ENCODE data around the gene TMEM44.

The TMEM44 gene

GRCh38 chr3:194569252-194569651 is 64.0 kb downstream of the TMEM44 start:
- in situ Hi-C loops (cut with HindIII; ENCODE audit: low sequenced_read_pairs) = no loop called here
- no peak for DNase-seq (ENCODE audit: low read depth)
- H3K4me3 ChIP-seq (ENCODE audit: low read depth, low read length) = no peak overlapping the region
- TF ChIP-seq CTCF (IDR thresholded peaks at IDR 0.05; ENCODE audit: low read depth, low read length, missing control alignments) = no peak

GRCh38 chr3:194565597-194566190 is 67.5 kb downstream of the TMEM44 start:
- in situ Hi-C loops (cut with HindIII; ENCODE audit: low sequenced_read_pairs) = no loop called here
- DNase-seq (ENCODE audit: low read depth) = peak; percentile 46
- no peak overlapping the region for H3K4me3 ChIP-seq (ENCODE audit: low read depth, low read length)
- no peak for TF ChIP-seq CTCF (IDR thresholded peaks at IDR 0.05; ENCODE audit: low read depth, low read length, missing control alignments)

GRCh38 chr3:194562986-194563385 is 70.2 kb downstream of the TMEM44 start:
- in situ Hi-C loops (cut with HindIII; ENCODE audit: low sequenced_read_pairs) = no loop called here

GRCh38 chr3:194561306-194561974 is 71.8 kb downstream of the TMEM44 start:
- in situ Hi-C loops (cut with HindIII; ENCODE audit: low sequenced_read_pairs) = no loop called here
- no peak for TF ChIP-seq CTCF (IDR thresholded peaks at IDR 0.05; ENCODE audit: low read depth, low read length, missing control alignments)
- DNase-seq (ENCODE audit: low read depth) = no peak
- H3K4me3 ChIP-seq (ENCODE audit: low read depth, low read length) = no peak overlapping the region

More at GRCh38 chr3:194562986-194563385, 70.2 kb downstream of the TMEM44 start:
- no peak for TF ChIP-seq CTCF (IDR thresholded peaks at IDR 0.05; ENCODE audit: low read depth, low read length, missing control alignments)
- no peak for DNase-seq (ENCODE audit: low read depth)
- H3K4me3 ChIP-seq (ENCODE audit: low read depth, low read length) = no peak overlapping the region

GRCh38 chr3:194560047-194560446 is 73.2 kb downstream of the TMEM44 start:
- no peak for TF ChIP-seq CTCF (IDR thresholded peaks at IDR 0.05; ENCODE audit: low read depth, low read length, missing control alignments)
- H3K4me3 ChIP-seq (ENCODE audit: low read depth, low read length) = no peak overlapping the region
- in situ Hi-C loops (cut with HindIII; ENCODE audit: low sequenced_read_pairs) = no loop called here
- DNase-seq (ENCODE audit: low read depth) = no peak

- no peak for TF ChIP-seq CTCF (IDR thresholded peaks at IDR 0.05; ENCODE audit: low read depth, low read length, missing control alignments)
- H3K4me3 ChIP-seq (ENCODE audit: low read depth, low read length) = no peak overlapping the region
- in situ Hi-C loops (cut with HindIII; ENCODE audit: low sequenced_read_pairs) = no loop called here
- no peak for DNase-seq (ENCODE audit: low read depth)
Observed at GRCh38 chr3:194559530-194559929, 73.7 kb downstream of the TMEM44 start.

All from astrocyte of the cerebellum (primary cell).